HCT116 (cell line): Measurements from ENCODE around the gene NFS1. TPM values are rescaled to one million over a fixed set of nuclear protein-coding genes. Genes with fewer than 3 reads are reported as not detected.

Source experiments
- ATAC-seq: fragments of 200-7000 bp; cut with Tn5 transposase; 2 replicates; pipeline ENCODE4 v1.9.1; 2020; ENCODE audit warnings: mild to moderate bottlenecking, moderate library complexity
- BruUV-seq: library from RNA; stranded (reverse); fragments of 400-500 nt; replicated peaks from 2 replicates; lab custom pipeline; 2021; lab: Mats Ljungman, UMichigan
- CTCF ChIA-PET: fragments of 300-600 bp; sonication (Branson Sonifier 250); formaldehyde crosslinking; loops from one replicate; lab custom pipeline; 2021; ENCODE audit warnings: antibody characterized with exemption; lab: Charles Lee
- POLR2A ChIA-PET: fragments of 300-600, 350-600 bp; sonication (Branson Sonifier 250); formaldehyde crosslinking; loops from one replicate; lab custom pipeline; 2021; ENCODE audit warnings: antibody characterized with exemption; lab: Charles Lee
- RAD21 ChIA-PET, 2 experiments: fragments of 300-600 bp; sonication (Branson Sonifier 250); formaldehyde crosslinking; loops; one replicate each; lab custom pipeline; 2023; ENCODE audit warnings: low total read pairs in 2 of 2; ENCODE audit not compliant: uncharacterized antibody in 2 of 2, unreplicated experiment in 2 of 2, low non-redundant PET in 1 of 2; lab: Charles Lee
- DNase-seq: peaks from one replicate; pipeline ENCODE4 v3.0.0-alpha.2; 2010; ENCODE audit warnings: low read depth, low spot score
- H2AFZ ChIP-seq: fragments of 200-600 bp; shearing (Covaris generic), sonication (generic); 2 replicates; pipeline ENCODE4 v1.6.1; 2017; ENCODE audit warnings: low read depth, mixed run types, mixed read lengths, antibody characterized with exemption, low read length; ENCODE audit not compliant: poor library complexity, severe bottlenecking
- H3K27ac ChIP-seq: 2 replicates; pipeline ENCODE4 v1.5.1; 2012; ENCODE audit warnings: low read depth, low read length
- H3K27me3 ChIP-seq: fragments of 200-600 bp; sonication (generic); 2 replicates; pipeline ENCODE4 v1.6.1; 2016; ENCODE audit warnings: mixed run types, low read length, mixed read lengths; ENCODE audit not compliant: insufficient read depth
- H3K36me3 ChIP-seq, 2 experiments: fragments of 200-500 bp in 1 of 2; fragments of 200-600 bp in 1 of 2; sonication (Bioruptor generic) in 1 of 2; sonication (generic) in 1 of 2; 2 replicates each; pipeline versions ENCODE4 v1.5.1 to v1.6.1; 2014 to 2016; ENCODE audit warnings: low read length in 2 of 2, inconsistent platforms in 1 of 2, mixed read lengths in 1 of 2, mixed run types in 1 of 2; ENCODE audit not compliant: insufficient read depth in 2 of 2, control insufficient read depth in 1 of 2
- H3K4me1 ChIP-seq, 2 experiments: fragments of 200-600 bp in 1 of 2; sonication (generic) in 1 of 2; 2 replicates each; pipeline versions ENCODE4 v1.5.1 to v1.6.1; 2012 to 2017; ENCODE audit warnings: low read length in 2 of 2, inconsistent platforms in 1 of 2, mild to moderate bottlenecking in 1 of 2, mixed read lengths in 1 of 2, mixed run types in 1 of 2, moderate library complexity in 1 of 2; ENCODE audit not compliant: insufficient read depth in 2 of 2, control insufficient read depth in 1 of 2
- H3K4me2 ChIP-seq: fragments of 200-600 bp; sonication (generic); 2 replicates; pipeline ENCODE4 v1.6.1; 2017; ENCODE audit warnings: mixed run types, low read length, mixed read lengths
- H3K4me3 ChIP-seq, 2 experiments: fragments of 200-600 bp in 1 of 2; sonication (generic) in 1 of 2; replicated peaks in 1 of 2; 2 replicates each; pipeline ENCODE4 v1.5.1; 2011 to 2016; ENCODE audit warnings: low read length in 2 of 2, control low read depth in 1 of 2, low read depth in 1 of 2, mild to moderate bottlenecking in 1 of 2, mixed read lengths in 1 of 2, mixed run types in 1 of 2
- H3K79me2 ChIP-seq: fragments of 200-600 bp; sonication (generic); 2 replicates; pipeline ENCODE4 v1.6.1; 2017; ENCODE audit warnings: mild to moderate bottlenecking, mixed run types, low read length, moderate library complexity, mixed read lengths; ENCODE audit not compliant: insufficient read depth
- H3K9ac ChIP-seq: fragments of 200-600 bp; sonication (generic); 2 replicates; pipeline ENCODE4 v1.6.1; 2016; ENCODE audit warnings: low read length, mixed read lengths
- H3K9me2 ChIP-seq: fragments of 200-600 bp; sonication (generic), shearing (Covaris generic); 2 replicates; pipeline ENCODE4 v1.6.1; 2017; ENCODE audit warnings: mixed run types, mild to moderate bottlenecking, moderate library complexity; ENCODE audit not compliant: insufficient read depth
- H3K9me3 ChIP-seq, 2 experiments: fragments of 200-500 bp in 1 of 2; fragments of 200-600 bp in 1 of 2; sonication (Bioruptor generic) in 1 of 2; sonication (generic) in 1 of 2; 2 replicates each; pipeline ENCODE4 v1.6.1; 2014 to 2017; ENCODE audit warnings: low read length in 2 of 2, mixed read lengths in 2 of 2, inconsistent platforms in 1 of 2, low read depth in 1 of 2, mild to moderate bottlenecking in 1 of 2, mixed run types in 1 of 2, moderate library complexity in 1 of 2; ENCODE audit not compliant: control insufficient read depth in 1 of 2, insufficient read depth in 1 of 2
- H4K20me1 ChIP-seq: fragments of 200-600 bp; sonication (generic), shearing (Covaris generic); 2 replicates; pipeline ENCODE4 v1.6.1; 2017; ENCODE audit warnings: mixed run types, mild to moderate bottlenecking, moderate library complexity; ENCODE audit not compliant: insufficient read depth
- ATF3 ChIP-seq: IDR thresholded peaks from 2 replicates; pipeline ENCODE4 v1.6.1; 2012
- CBX3 ChIP-seq: IDR thresholded peaks from 2 replicates; pipeline ENCODE4 v1.6.1; 2012; ENCODE audit warnings: low read depth
- EGR1 ChIP-seq: IDR thresholded peaks from 2 replicates; pipeline ENCODE4 v1.6.1; 2012; ENCODE audit warnings: low read depth
- ELF1 ChIP-seq: IDR thresholded peaks from 2 replicates; pipeline ENCODE4 v1.6.1; 2012; ENCODE audit warnings: low read depth, borderline replicate concordance
- EZH2 ChIP-seq: fragments of 200-600 bp; sonication (generic); IDR thresholded peaks from 2 replicates; pipeline ENCODE4 v1.6.1; 2017; ENCODE audit warnings: antibody characterized with exemption, mixed run types
- EZH2phosphoT487 ChIP-seq: fragments of 200-600 bp; IDR thresholded peaks from 2 replicates; pipeline ENCODE4 v1.6.1; 2018; ENCODE audit warnings: antibody characterized with exemption, borderline replicate concordance
- FOSL1 ChIP-seq: IDR thresholded peaks from 2 replicates; pipeline ENCODE4 v1.6.1; 2012; ENCODE audit warnings: low read depth
- JUND ChIP-seq: IDR thresholded peaks from 2 replicates; pipeline ENCODE4 v1.6.1; 2012
- MAX ChIP-seq: IDR thresholded peaks from 2 replicates; pipeline ENCODE4 v1.6.1; 2012
- POLR2A ChIP-seq: IDR thresholded peaks from 2 replicates; pipeline ENCODE4 v1.7.0; 2011; ENCODE audit warnings: borderline replicate concordance; ENCODE audit not compliant: insufficient read depth, insufficient read length; ENCODE audit errors: extremely low read depth
- RAD21 ChIP-seq: IDR thresholded peaks from 2 replicates; pipeline ENCODE4 v1.6.1; 2012; ENCODE audit warnings: low read depth, mild to moderate bottlenecking
- REST ChIP-seq: IDR thresholded peaks from 2 replicates; pipeline ENCODE4 v1.6.1; 2012; ENCODE audit warnings: low read depth
- SIN3A ChIP-seq: IDR thresholded peaks from 2 replicates; pipeline ENCODE4 v1.6.1; 2012; ENCODE audit warnings: low read depth
- SP1 ChIP-seq: IDR thresholded peaks from 2 replicates; pipeline ENCODE4 v1.6.1; 2012; ENCODE audit warnings: low read depth
- SRF ChIP-seq: IDR thresholded peaks from 2 replicates; pipeline ENCODE4 v1.6.1; 2012; ENCODE audit warnings: low read depth
- YY1 ChIP-seq: IDR thresholded peaks from 2 replicates; pipeline ENCODE4 v1.6.1; 2011; ENCODE audit warnings: low read length, low read depth, moderate library complexity, mild to moderate bottlenecking; ENCODE audit not compliant: insufficient replicate concordance; ENCODE audit errors: extremely low read depth
- ZNF274 ChIP-seq: fragments of 200-500 bp; sonication (Bioruptor generic); IDR thresholded peaks from 2 replicates; pipeline ENCODE4 v1.6.1; 2014; ENCODE audit warnings: mild to moderate bottlenecking, low read depth, low read length, inconsistent platforms
- intact Hi-C: fragments of 100-400 bp; cut with micrococcal nuclease; formaldehyde crosslinking; loops from 2 replicates; pipeline ENCODE4 v1.10.0; 2022
- total RNA-seq: library from RNA; stranded (reverse); gene quantifications from one replicate; pipeline ENCODE4 v1.2.1, GENCODE V29; 2021; ENCODE audit not compliant: unreplicated experiment

The NFS1 gene
- total RNA-seq, 1 experiment from 2014 or later: 33.9 TPM

- TF ChIP-seq YY1 (no peak), RAD21 (no peak), EZH2phosphoT487 (no peak)
Observed at GRCh38 chr20:35632539-35633115, 66.5 kb downstream of the NFS1 start (continued).

GRCh38 chr20:35630636-35631035, 68.5 kb downstream of the NFS1 start:
- no peaks in the 10 kb centered on the region for H3K4me1 ChIP-seq
- H3K27ac ChIP-seq: no peak overlapping the region
- no peaks in the 10 kb centered on the region for H4K20me1 ChIP-seq
- H3K9me2 ChIP-seq: no peaks in the 10 kb centered on the region
- ATAC-seq (no peak), DNase-seq (no peak)
- H3K4me3 ChIP-seq: no peak overlapping the region
- intact Hi-C loops: no loop called here
- peaks cover 15% of the 10 kb centered on the region for H3K79me2 ChIP-seq
- POLR2A ChIA-PET: no interaction called here
- TF ChIP-seq SP1: no peak
- no peak for TF ChIP-seq ELF1
- TF ChIP-seq REST: no peak
- TF ChIP-seq ATF3: no peak
- no peak for TF ChIP-seq SIN3A
- TF ChIP-seq MAX: no peak
- TF ChIP-seq EZH2: no peak
- no peak for TF ChIP-seq EZH2phosphoT487
- TF ChIP-seq SRF: no peak
- no peak for TF ChIP-seq POLR2A
- TF ChIP-seq EGR1: no peak
- no peak for TF ChIP-seq FOSL1
- no peak for TF ChIP-seq JUND
- no peak for TF ChIP-seq ZNF274
- TF ChIP-seq CBX3: no peak
- RAD21 ChIA-PET: no interaction called here
- no peak overlapping the region for H3K9ac ChIP-seq
- H3K36me3 ChIP-seq: peaks cover 41 to 47% of the 10 kb centered on the region in 2 experiments; a peak in 3 of 4 replicates
- BruUV-seq: no TSS peak
- H3K4me2 ChIP-seq: no peak overlapping the region
- H2AFZ ChIP-seq: no peak overlapping the region
- no peaks in the 10 kb centered on the region for H3K27me3 ChIP-seq
- no peaks in the 10 kb centered on the region for H3K9me3 ChIP-seq
- CTCF ChIA-PET: interaction anchor here (1.5 to 2.4 kb wide), 2 partner anchors 11 to 324 kb away, joined by 3 to 9 read pairs; no protein-coding TSS in a partner anchor
